Bronchial epithelial cell (primary cell): ENCODE measurements around the gene CLEC17A. TPM values are rescaled to one million over a fixed set of nuclear protein-coding genes. Genes with fewer than 3 reads are reported as not detected.
"Not testable (repeated sequence)": the region's sequence is repeated elsewhere in the genome, so short reads cannot be mapped to it uniquely, and the experiment has no call there.

Experiments used
- DNase-seq: peaks from one replicate; pipeline ENCODE4 v3.0.0-alpha.2; 2010; ENCODE audit warnings: low read depth
- FAIRE-seq: peaks from 2 replicates; lab custom pipeline; 2011; peaks lifted over from hg19 to GRCh38; lab: Jason Lieb, UNC
- H3K27me3 ChIP-seq: 2 replicates; pipeline ENCODE4 v1.5.1; 2011; ENCODE audit warnings: low read length; ENCODE audit not compliant: control insufficient read depth, insufficient read depth
- H3K36me3 ChIP-seq: 2 replicates; pipeline ENCODE4 v1.5.1; 2011; ENCODE audit warnings: low read length; ENCODE audit not compliant: control insufficient read depth, insufficient read depth
- H3K4me3 ChIP-seq: 2 replicates; pipeline ENCODE4 v1.5.1; 2011; ENCODE audit warnings: mild to moderate bottlenecking, low read depth, low read length, control low read depth
- CTCF ChIP-seq: IDR thresholded peaks from 2 replicates; pipeline ENCODE4 v1.5.1; 2011; ENCODE audit warnings: mild to moderate bottlenecking, moderate library complexity, low read length, control low read depth, inconsistent platforms; ENCODE audit not compliant: insufficient read depth, severe bottlenecking
- total RNA-seq: library from RNA; depleted of rRNA; stranded (reverse); fragments of >200 nt; gene quantifications from 2 replicates; pipeline ENCODE4 v1.2.1, GENCODE V29; 2014

CLEC17A gene
- total RNA-seq, 1 donor from 2014 or later = not detected

GRCh38 chr19:14544047-14544446, 38.8 kb upstream of the CLEC17A start:
- Histone ChIP-seq H3K36me3 (peaks cover 3% of the 10 kb centered on the region), H3K27me3 (no peaks in the 10 kb centered on the region), H3K4me3 (no peak overlapping the region)
- FAIRE-seq (no peak), DNase-seq (no peak)
- TF ChIP-seq CTCF = no peak

- Histone ChIP-seq H3K4me3 (no peak overlapping the region), H3K27me3 (no peaks in the 10 kb centered on the region), H3K36me3 (no peaks in the 10 kb centered on the region)
- TF ChIP-seq CTCF = no peak
- DNase-seq (no peak), FAIRE-seq (no peak)
Measured at GRCh38 chr19:14544977-14545715, 37.7 kb upstream of the CLEC17A start.

- FAIRE-seq (no peak), DNase-seq (no peak)
- Histone ChIP-seq H3K36me3 (no peaks in the 10 kb centered on the region), H3K4me3 (no peak overlapping the region), H3K27me3 (no peaks in the 10 kb centered on the region)
- no peak for TF ChIP-seq CTCF
Measured at GRCh38 chr19:14545716-14546082, 37.2 kb upstream of the CLEC17A start.

GRCh38 chr19:14550201-14550754, 32.6 kb upstream of the CLEC17A start:
- peak; percentile 72 for DNase-seq
- no peaks in the 10 kb centered on the region for H3K36me3 ChIP-seq
- FAIRE-seq = peak; percentile 73
- TF ChIP-seq CTCF = peak; percentile 2
- H3K4me3 ChIP-seq = no peak overlapping the region
- no peaks in the 10 kb centered on the region for H3K27me3 ChIP-seq

GRCh38 chr19:14551134-14552005, 31.5 kb upstream of the CLEC17A start:
- TF ChIP-seq CTCF = peak; percentile 75
- not testable (repeated sequence) for FAIRE-seq, H3K36me3 ChIP-seq, H3K4me3 ChIP-seq, H3K27me3 ChIP-seq
- DNase-seq = peak; percentile 81

GRCh38 chr19:14552006-14552360, 30.9 kb upstream of the CLEC17A start:
- not testable (repeated sequence) for FAIRE-seq, DNase-seq, H3K4me3 ChIP-seq, H3K36me3 ChIP-seq, H3K27me3 ChIP-seq
